GM19043 (cell line): ENCODE results near the gene MICALL2.
"Not testable (repeated sequence)": the region's sequence is repeated elsewhere in the genome, so short reads cannot be mapped to it uniquely, and the experiment has no call there.

Experiments
- ATAC-seq: cut with Tn5 transposase; IDR thresholded peaks from one replicate; pipeline ENCODE4 v1.9.1; 2021; ENCODE audit warnings: low read depth; ENCODE audit not compliant: unreplicated experiment

The MICALL2 gene

DNA sequence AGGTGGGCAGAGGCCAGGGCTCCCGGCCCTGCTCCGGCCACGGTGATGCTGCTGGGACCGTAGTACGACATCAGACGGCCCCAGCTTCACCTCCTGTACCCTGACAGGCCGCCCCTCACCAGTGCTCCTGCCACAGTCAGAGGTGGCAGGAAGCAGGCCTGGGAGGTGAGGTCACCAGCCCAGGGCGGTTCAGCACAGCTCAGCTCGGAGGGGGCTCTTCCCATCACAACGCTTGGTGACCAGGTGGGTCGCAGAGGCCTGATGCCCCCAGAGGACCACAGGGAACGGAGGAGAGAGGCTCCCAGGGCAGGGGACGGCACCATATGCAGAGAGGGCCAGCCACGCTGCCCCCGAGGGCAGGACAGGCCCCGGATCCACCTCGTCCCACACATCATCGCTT, 8.8 kb downstream of the MICALL2 start:
- ATAC-seq: no peak

DNA sequence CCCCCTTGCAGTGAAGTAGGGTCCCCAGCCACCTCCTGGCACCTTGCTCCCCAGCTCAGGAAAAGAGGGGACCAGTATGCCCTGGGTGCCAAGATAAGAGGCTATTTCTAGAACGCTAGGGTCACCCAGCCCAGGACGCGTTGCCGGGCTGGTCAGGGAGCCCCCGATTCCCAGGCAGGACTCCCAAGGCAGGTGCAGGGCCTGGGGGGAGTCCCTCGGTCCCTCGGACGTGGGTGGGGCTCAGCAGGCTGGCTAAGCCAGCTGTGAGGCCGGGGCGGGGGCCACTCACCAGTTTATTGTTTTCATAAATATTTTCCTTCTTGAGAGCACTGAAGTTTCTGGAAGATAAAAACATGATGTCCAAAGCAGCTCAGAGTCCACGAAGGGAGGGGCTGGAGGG, 9.3 kb downstream of the MICALL2 start:
- ATAC-seq: no peak

DNA sequence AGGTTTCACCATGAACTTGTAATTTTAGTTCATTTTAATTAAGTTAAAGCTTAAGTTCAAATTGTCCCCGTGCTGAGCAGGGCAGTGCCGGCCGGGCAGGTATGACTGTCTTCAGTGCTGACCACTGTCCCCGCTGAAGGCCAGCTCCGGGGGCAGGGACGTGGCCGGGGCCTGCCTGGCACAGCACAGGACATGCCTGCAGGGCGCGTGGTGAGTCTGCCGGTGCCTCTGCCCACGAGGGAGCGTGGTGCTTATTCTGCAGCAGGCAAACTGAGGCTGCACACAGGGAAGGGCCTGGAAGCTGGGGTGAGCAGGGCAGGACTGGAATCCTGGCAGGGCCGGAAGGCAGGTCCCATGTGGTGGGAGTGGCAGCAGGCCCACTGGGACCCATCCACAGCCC, 9.8 kb downstream of the MICALL2 start:
- no peak for ATAC-seq

DNA sequence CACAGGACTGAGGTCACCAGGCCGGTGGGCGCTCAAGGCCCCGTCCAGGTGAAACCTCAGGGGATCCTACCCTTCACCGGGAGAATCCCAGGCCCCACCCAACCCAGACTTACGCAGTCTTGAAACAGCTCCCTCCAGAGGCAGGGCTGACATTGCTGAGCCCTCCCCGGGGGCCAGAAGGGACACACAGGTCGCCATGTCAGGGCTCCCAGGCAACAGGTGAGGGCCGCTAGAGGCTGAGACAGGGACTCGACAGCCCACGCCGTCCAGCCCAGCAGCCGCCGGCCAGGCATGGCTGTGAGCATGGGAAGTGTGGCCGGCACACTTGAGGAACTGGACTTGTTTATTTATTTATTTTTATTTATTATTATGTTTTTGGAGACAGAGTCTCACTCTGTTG, 10.3 kb downstream of the MICALL2 start:
- ATAC-seq: no peak

DNA sequence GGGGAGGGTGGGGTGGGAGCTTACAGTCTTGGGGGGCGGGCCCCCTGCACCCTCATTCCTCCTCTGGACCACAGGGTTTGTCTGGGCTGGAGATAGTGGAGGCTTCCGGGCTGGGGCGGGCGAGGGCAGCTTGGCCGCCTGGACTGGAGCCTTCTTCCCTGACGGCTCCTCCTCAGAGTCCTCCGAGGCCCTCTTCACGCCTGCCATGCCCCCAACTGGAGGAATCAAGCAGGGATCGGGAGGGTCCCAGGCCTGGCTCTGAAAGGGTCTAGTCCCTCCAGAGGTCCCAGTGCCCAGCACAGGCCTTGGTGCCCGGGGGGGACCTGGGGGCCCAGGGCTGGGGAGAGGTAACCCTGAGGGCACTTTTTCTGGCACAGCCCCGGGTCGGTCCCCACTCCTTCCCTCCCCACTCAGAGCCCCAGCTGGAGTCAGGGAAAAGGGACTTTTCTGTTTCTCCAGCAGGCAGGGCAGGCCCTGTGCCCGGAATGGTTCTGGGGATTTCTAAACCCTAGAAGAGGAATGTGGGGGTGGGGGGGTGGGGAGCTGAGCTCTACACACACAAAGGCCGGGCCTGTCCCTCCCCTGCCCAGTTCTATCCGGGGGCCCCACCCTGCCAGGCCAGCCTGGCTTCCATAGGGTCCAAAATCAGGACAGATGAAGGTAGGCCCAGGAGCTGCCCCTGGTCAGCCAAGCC, 11.6 kb downstream of the MICALL2 start:
- ATAC-seq: no peak

DNA sequence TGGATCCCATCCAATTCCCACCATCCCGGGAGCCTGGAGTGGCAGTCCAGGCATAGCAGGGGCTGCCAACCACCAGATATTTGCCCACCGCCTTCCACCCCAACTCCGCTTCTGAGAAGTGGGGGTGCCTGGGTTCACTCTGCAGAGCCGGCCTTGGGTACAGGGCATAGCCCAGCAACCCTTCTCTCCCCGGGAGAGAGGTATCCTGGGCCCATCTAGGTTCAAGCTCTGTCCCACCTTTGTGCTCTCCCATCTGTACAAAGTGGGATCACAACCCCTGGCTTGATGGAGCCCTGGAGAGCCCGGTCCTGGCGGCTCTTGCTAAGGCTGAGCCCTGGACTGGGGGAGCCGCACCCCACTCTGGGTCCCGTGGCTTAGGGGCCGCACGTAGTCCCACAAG, 12.2 kb downstream of the MICALL2 start:
- no peak for ATAC-seq

DNA sequence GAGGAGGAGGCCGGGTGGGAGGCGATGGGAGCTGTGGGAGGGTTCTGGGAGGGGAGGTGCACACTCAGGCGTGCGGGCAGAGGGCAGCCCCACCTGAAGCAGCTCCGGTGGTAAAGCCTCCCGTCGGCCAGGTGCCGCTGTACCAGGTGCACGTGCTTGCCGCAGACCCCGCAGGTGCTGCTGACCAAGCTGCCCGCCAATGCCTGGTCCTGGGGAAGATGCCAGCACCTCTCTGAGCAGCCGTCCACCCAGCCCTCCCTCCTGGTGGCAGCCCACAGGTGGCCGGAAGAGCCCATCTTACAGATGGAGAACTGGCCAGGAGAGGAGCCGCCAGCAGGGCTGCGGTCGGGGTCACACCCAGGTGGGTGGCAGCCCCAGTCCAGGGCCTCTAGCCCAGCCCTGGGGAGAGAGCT, 12.6 kb downstream of the MICALL2 start:
- ATAC-seq: no peak

DNA sequence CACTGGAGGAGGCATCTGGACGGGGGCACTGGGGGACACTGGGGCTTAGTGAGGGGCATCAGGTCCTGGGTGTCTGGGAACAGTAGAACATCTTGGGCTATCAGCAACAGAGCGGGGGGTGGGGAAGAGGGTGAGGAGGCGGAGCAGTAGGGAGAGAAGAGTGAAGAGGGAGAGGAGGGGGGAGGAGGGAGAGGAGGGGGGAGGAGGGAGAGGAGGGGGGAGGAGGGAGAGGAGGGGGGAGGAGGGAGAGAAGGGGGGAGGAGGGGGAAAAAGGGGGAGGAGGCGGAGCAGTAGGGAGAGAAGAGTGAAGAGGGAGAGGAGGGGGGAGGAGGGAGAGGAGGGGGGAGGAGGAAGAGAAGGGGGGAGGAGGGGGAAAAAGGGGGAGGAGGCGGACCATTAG, 13.2 kb downstream of the MICALL2 start:
- not testable (repeated sequence) for ATAC-seq

DNA sequence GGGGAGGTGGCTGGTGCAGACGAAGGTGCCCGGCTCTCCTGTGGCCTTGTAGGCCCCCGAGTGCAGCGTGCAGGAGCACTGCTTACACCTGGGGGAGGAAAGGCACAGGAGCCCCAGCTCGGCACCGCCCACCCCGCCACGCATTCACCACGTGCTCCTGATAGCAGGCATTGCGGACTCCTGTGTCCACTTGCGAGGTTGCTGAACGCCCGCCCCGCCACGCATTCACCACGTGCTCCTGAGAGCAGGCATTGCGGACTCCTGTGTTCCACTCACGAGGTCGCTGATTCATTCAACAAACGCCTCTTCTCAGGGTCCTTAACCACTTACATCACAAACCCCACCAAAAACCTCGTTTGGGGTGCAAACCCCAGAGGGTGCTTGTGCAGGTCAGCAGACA, 13.9 kb downstream of the MICALL2 start:
- ATAC-seq: no peak

DNA sequence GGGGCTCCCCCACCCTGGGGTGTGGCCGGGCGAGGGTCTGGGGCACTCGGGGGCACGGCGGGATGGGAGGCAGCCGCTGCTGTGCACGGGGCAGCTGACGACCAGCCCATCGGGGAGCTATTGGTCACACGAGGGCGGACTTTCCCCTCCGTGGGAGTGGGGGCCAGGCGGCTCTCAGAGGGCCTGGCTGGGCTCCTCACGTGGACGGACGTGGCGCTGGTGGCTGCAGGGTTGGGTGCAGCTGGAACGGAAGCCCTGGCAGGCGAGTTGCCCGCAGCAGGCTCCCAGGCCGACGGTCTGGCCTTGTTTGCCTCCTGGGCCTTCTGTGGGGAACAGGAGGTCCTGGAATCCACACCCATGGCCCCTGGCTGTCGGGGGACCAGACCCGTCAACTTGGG, 14.3 kb downstream of the MICALL2 start:
- no peak for ATAC-seq

DNA sequence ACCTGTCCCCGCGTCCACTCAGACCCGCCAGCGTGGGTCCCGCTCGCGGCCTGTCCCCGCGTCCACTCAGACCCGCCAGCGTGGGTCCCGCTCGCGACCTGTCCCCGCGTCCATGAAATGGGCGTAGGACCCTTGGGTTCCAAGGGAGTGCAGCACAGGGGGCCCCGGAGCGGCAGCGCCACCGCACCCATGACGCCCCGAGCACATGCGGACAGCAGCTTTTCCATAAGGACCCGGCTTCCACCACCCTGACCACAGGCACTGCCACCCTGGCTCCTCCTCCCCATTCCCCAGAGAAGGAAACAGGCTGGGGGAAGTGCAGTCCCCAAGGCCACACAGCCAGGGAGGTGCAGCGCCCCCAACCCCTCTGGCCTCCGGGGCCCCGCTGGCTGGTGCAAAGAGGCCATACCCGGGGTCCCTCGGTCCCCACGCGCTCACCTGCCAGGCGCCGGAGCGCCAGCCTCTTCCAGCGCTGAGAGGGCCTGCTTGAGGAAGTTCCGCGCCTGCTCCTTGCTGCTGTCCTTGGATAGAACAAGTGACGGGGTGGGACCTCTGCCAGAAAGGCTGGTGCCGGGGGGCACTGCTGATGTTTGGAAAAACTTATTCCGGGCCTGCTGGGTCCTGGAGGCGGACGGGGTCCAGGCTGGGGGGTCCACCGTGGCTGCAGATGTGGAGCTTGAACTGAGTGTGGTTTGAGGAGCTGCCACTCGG, 14.9 kb downstream of the MICALL2 start:
- ATAC-seq: no peak

DNA sequence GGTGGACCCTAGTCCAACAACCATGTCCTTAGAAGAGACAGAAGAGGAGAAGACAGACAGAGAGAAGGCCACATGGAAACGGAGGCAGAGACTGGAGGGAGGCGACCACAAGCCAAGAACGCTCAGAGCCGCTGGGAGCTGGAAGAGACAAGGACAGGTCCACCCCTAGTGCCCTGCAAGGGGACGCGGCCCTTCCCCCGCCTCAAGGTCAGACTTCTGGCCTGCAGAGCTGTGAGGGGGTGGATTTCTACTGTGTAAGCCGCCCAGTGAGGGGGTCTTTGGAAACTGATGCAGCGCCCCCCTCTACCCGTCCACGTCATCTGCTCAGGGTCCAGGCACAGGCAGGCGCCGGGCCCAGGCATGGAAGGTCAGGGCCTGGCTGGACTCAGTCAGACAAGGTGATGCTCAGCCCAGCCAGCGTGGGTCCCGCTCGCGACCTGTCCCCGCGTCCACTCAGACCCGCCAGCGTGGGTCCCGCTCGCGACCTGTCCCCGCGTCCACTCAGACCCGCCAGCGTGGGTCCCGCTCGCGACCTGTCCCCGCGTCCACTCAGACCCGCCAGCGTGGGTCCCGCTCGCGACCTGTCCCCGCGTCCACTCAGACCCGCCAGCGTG, 15.6 kb downstream of the MICALL2 start:
- ATAC-seq: not testable (repeated sequence)

DNA sequence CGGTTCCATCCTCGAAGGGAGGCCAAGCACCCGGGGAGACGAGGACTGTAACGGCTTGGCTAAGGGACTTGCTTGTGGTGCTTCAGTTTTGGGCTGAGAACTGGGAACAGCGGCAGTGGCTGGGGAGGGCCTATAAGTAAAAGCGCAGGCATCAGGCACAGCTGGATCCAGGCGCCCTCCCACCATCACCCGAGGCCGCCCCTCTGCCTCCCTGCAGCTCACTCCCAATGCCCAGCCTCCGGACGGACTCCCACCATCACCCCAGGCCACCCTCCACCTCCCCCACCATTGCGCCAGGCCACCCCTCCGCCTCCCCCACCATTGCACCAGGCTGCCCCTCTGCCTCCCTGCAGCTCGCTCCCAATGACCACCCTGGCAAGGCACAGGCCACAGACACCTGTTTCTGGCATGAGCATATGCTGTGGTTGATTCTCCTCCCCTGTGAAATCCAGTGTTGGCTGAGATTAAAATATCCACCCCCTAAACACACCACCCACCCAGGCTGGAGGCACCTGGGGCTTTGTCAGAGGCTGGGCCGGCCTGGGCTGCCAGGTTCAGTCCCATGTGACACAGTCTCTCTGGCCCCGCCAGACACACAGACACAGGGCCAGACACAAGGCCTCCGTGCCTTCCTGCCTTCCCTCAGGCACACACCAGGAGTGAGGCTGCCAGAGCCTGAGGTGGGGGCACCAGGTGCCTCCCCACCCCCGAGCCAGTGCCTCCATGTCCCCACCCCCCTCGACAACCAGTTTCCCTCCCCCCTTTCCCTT, 16.7 kb downstream of the MICALL2 start:
- no peak for ATAC-seq

DNA sequence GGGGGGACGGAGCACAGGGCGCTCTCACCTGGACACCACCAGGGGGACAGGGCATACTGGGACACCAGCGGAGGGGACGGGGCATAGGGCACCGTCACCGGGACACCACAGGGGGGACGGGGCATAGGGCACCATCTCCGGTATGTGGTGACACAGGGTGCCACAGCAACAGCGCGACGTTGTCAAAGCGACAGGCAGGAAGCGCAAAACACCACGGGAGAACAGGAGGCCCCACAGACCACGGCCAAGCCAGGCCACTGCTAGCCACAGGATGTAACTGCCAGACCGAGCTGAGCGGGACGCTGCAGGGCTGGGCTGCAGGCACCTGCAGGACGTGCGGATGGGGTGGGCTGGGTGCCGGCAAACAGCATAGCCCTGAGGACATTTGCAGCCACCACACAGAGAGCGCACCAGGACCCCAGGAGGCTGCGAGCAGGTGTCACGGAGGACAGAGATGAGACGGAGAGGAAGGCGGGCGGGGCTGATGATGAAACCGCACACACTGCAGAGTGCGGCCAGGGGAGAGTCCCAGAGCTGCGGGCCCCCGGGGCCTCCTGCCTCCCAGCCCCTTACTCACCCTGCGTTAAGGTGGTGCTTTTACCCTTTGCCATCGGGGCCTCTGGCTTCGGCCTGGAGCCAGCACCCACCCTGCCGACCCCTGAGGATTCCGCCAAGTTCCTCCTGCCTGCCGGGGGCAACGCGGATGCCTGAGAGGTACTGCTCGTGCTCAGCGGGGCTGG, 17.5 kb downstream of the MICALL2 start:
- no peak for ATAC-seq

DNA sequence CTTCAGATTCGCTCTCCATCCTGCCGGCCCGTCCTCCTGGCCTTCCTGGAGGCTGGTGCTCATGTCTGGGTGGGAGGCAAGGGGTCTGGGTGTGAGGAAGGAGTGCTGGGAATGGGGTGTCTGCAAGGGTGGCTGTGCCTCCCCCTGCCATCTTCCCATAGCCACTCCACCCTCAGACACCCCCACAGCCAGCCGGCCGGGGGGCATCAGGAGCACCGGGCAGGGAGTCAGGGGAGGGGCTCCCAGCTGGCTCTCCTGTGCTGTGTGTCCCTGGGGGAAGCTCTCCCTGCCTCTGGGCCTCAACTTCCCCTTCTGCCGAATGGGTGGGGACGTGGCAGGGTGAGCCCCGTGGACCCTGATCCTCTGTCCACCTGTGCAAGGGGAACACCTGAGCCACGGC, 18.6 kb downstream of the MICALL2 start:
- no peak for ATAC-seq

DNA sequence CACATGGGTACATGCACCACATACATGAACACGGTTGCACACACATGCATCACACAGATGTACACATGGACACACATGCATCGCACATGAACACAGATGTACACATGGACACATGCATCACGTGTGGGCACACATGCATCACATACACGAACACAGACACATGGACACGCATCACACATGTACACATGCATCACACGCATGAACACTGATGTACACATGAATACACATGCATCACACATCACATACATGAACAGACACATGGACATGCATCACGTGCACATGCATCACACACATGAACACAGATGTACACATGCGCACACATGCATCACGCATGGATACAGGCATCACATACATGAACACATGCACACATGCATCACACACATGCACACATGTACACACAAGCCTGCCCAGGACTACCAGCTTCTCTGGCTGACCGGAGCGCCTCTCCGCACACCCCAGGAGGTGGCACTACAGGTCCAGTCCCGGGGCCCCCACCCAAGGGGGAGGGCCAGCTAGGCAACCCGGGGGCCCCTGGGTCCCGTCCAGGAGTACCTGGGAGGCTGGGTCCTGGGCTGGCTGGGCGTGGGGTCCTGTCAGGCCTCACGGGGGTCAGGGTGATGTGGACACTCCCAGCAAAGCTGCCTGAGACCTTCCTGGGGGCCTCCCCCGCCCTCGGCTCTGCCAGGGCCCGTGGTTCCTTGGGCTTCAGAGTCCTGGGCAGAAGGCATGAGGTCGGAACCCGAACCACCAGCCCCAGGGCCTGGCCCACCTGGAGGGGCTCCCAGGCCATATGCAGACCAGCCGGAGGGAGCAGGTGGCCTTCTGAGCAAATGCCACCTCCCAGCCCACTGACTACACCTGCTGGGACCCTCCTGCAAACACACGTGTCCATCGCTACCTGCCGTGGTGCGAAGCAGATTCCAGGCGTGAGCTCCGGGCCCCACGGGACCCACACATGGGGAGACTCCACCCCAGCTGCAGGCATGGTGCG, 19.6 kb downstream of the MICALL2 start:
- no peak for ATAC-seq

DNA sequence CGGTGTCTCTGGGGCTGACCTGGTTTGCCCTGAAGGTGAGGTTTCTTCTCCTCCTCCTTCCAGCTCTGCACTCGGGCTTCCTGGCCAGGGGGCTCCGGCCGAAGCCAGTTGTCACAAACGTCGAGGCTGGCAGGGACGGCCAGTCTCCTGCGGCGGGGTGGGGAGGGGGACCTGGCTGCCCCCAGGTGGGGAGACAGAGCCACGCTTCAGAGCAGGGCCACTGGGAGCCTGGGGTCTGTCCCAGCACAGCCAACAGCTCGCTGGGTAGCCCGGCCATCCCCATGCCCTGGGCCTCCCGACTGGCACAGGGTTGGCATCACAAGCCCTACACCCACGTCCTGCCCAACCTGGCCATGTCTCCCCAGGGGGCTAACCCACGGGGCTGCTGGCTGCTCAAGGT, 20.4 kb downstream of the MICALL2 start:
- ATAC-seq: no peak

DNA sequence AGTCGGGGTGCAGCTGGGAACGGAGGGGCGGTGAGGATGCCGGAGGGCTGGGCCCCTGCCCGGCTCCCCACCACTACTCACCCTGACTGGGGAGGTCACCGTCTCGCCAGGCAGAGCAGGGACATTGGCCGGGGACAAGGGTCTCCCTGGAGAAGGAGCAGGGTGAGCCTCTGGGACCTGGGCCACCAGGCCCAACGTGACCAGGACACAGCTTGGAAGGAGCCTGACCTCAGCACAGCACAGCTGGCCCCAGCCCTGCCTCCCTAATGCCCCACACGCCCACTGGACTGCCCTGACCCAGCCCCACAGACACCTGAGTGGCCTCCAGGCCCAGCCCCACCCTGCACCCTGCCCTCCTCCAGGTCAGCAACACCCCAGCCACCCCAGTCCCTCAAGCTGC, 21.1 kb downstream of the MICALL2 start:
- no peak for ATAC-seq

DNA sequence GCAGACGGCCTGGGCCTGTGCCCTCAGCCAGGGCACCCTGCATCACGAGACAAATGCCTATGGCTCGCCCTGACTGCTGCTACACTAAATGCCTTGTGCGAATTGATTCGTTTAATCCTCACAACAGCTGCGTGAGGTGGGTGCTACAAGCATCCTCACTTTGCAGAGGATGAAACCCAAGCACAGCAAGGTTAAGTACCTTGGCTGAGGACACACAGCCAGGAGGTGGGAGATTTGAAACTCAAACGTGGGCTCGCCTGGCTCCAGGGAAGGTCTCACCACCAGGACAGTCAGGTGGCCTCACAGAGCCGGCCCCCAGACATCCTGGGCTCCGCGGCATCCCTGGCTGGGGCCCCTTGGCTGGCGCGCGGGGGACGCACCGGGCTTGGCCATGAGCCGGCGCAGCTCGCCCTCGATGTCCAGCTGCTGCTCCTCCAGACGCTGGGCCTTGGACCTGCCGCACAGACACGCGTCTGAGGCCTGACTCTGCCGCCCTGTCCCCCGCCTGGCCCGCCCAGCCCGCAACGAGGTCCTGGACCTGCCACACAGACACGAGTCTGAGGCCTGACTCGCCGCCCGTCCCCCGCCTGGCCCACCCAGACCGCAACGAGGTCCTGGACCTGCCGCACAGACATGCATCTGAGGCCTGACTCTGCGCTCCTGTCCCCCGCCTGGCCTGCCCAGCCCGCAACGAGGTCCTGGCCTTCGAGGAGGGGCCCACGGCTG, 22.0 kb downstream of the MICALL2 start:
- no peak for ATAC-seq
